Cortex of kidney (tissue), 1 donor: Measurements from ENCODE around the gene GPBP1.
"Not testable (repeated sequence)": the region's sequence is repeated elsewhere in the genome, so short reads cannot be mapped to it uniquely, and the experiment has no call there.

Experiments
- DNase-seq: peaks from one replicate; lab custom pipeline; 2025; lab: John Stamatoyannopoulos, UW

Gene GPBP1

GRCh38 chr5:57176350-57176857, 2.5 kb downstream of the GPBP1 start:
- no peak for DNase-seq

- no peak for DNase-seq
Measured at GRCh38 chr5:57177479-57178156, 3.8 kb downstream of the GPBP1 start.

GRCh38 chr5:57178238-57178637, 4.4 kb downstream of the GPBP1 start:
- DNase-seq = not testable (repeated sequence)

GRCh38 chr5:57179262-57180200, 5.7 kb downstream of the GPBP1 start:
- DNase-seq = no peak

GRCh38 chr5:57181154-57181553, 7.3 kb downstream of the GPBP1 start:
- no peak for DNase-seq

GRCh38 chr5:57184322-57184721, 10.5 kb downstream of the GPBP1 start:
- DNase-seq = no peak

- DNase-seq = no peak
Measured at GRCh38 chr5:57185313-57185712, 11.5 kb downstream of the GPBP1 start.

GRCh38 chr5:57186194-57186593, 12.3 kb downstream of the GPBP1 start:
- DNase-seq = no peak

GRCh38 chr5:57187977-57188376, 14.1 kb downstream of the GPBP1 start:
- DNase-seq = not testable (repeated sequence)

- no peak for DNase-seq
Measured at GRCh38 chr5:57189515-57189914, 15.7 kb downstream of the GPBP1 start.

- no peak for DNase-seq
Measured at GRCh38 chr5:57190593-57190992, 16.7 kb downstream of the GPBP1 start.

- no peak for DNase-seq
Measured at GRCh38 chr5:57191163-57191562, 17.3 kb downstream of the GPBP1 start.

- DNase-seq = no peak
Measured at GRCh38 chr5:57191986-57192385, 18.1 kb downstream of the GPBP1 start.

- not testable (repeated sequence) for DNase-seq
Measured at GRCh38 chr5:57192832-57193231, 19.0 kb downstream of the GPBP1 start.

GRCh38 chr5:57193757-57194413, 20.0 kb downstream of the GPBP1 start:
- no peak for DNase-seq

GRCh38 chr5:57194653-57195052, 20.8 kb downstream of the GPBP1 start:
- no peak for DNase-seq

- no peak for DNase-seq
Measured at GRCh38 chr5:57195060-57195459, 21.2 kb downstream of the GPBP1 start.

GRCh38 chr5:57199866-57200265, 26.0 kb downstream of the GPBP1 start:
- no peak for DNase-seq

- no peak for DNase-seq
Measured at GRCh38 chr5:57202811-57203210, 29.0 kb downstream of the GPBP1 start.

GRCh38 chr5:57207007-57207653, 33.3 kb downstream of the GPBP1 start:
- DNase-seq = no peak

GRCh38 chr5:57207681-57208080, 33.8 kb downstream of the GPBP1 start:
- no peak for DNase-seq
